GM12891 (cell line): Measurements from ENCODE around the gene CTNNA3.

Experiments used
- POLR2A ChIP-seq: IDR thresholded peaks from 2 replicates; pipeline ENCODE4 v1.6.1; 2011; ENCODE audit warnings: low read depth, low read length, control low read depth
- POLR2AphosphoS5 ChIP-seq: IDR thresholded peaks from 2 replicates; pipeline ENCODE4 v1.6.1; 2011; ENCODE audit warnings: low read depth, low read length, control low read depth

- TF ChIP-seq POLR2A (no peak), POLR2AphosphoS5 (no peak)
Observed at GRCh38 chr10:66350622-66351399, 1345.2 kb downstream of the CTNNA3 start.
